ENCODE results near the gene KCNJ10. TPM values are rescaled to one million over a fixed set of nuclear protein-coding genes. Genes with fewer than 3 reads are reported as not detected.

Gene KCNJ10
- total RNA-seq, 1 donor from 2014 or later, result not detected

- H3K9me3 ChIP-seq, result no peaks in the 10 kb centered on the region
- peak within 1 kb of the TSS; percentile 77 for H3K4me3 ChIP-seq
- intact Hi-C loops (cut with DNase I), result no loop called here
- peak within 1 kb of the TSS; percentile 98 for H3K27ac ChIP-seq
- H3K27me3 ChIP-seq, result no peaks in the 10 kb centered on the region
- H3K4me1 ChIP-seq, result peaks cover 28% of the 10 kb centered on the region
- peak; percentile 85 for ATAC-seq
- TF ChIP-seq CTCF (IDR thresholded peaks at IDR 0.05), result no peak
- DNase-seq, result peak; percentile 96
- peaks cover 13% of the 10 kb centered on the region for H3K36me3 ChIP-seq
Measured at GRCh38 chr1:160097911-160098851, 28.2 kb upstream of the KCNJ10 start, which contains the start of gene IGSF8. TSS of gene IGSF8 (minus strand) at chr1:160098619. CDS start at chr1:160098472, 147 bp downstream.

- Histone ChIP-seq H3K9me3 (no peaks in the 10 kb centered on the region), H3K36me3 (peaks cover 20% of the 10 kb centered on the region), H3K4me1 (peaks cover 28% of the 10 kb centered on the region), H3K4me3 (peak overlapping the region; percentile 77), H3K27ac (peak overlapping the region; percentile 80), H3K27me3 (no peaks in the 10 kb centered on the region)
- no peak for TF ChIP-seq CTCF (IDR thresholded peaks at IDR 0.05)
- DNase-seq, result peak; percentile 60
- ATAC-seq, result no peak
- intact Hi-C loops (cut with DNase I), result no loop called here
Measured at GRCh38 chr1:160097151-160097910, 27.4 kb upstream of the KCNJ10 start.

GRCh38 chr1:160096274-160097116, 26.5 kb upstream of the KCNJ10 start:
- TF ChIP-seq CTCF (IDR thresholded peaks at IDR 0.05), result no peak
- H3K27me3 ChIP-seq, result no peaks in the 10 kb centered on the region
- H3K9me3 ChIP-seq, result no peaks in the 10 kb centered on the region
- peaks cover 28% of the 10 kb centered on the region for H3K36me3 ChIP-seq
- DNase-seq (peak; percentile 35), ATAC-seq (no peak)
- H3K4me1 ChIP-seq, result peaks cover 27% of the 10 kb centered on the region
- intact Hi-C loops (cut with DNase I), result no loop called here
- no peak overlapping the region for H3K4me3 ChIP-seq
- no peak overlapping the region for H3K27ac ChIP-seq

- Histone ChIP-seq H3K27ac (no peak overlapping the region), H3K36me3 (peaks cover 35% of the 10 kb centered on the region), H3K9me3 (no peaks in the 10 kb centered on the region), H3K4me3 (no peak overlapping the region), H3K4me1 (peaks cover 23% of the 10 kb centered on the region), H3K27me3 (no peaks in the 10 kb centered on the region)
- no peak for TF ChIP-seq CTCF (IDR thresholded peaks at IDR 0.05)
- intact Hi-C loops (cut with DNase I), result no loop called here
- ATAC-seq, result no peak
- peak; percentile 54 for DNase-seq
Measured at GRCh38 chr1:160095382-160096105, 25.6 kb upstream of the KCNJ10 start.
